NCI-H345 (cell line): ENCODE measurements around the gene KIAA1671.

Experiments
- DNase-seq: peaks from one replicate; lab custom pipeline; 2025; lab: John Stamatoyannopoulos, UW

Gene KIAA1671

DNA sequence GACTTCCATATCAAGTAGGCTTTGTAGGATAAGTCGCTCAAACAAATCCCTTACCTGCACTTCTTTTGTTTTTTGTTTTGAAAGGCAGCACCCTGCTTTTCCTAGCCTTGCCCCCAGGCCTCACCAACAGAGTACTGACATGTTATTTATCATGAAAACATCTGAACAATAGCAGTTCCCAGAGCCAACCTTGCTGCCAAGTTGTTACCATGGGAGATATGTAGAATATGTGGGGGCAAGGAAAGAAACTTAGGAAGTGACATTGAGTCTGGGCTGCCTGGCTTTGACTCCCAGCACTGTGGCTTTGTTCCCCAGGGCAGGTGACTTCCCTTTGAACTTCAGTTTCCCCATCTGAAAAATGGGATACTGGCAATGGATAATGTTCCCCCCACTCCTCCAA, 193.8 kb downstream of the KIAA1671 start:
- peak; percentile 24 for DNase-seq

DNA sequence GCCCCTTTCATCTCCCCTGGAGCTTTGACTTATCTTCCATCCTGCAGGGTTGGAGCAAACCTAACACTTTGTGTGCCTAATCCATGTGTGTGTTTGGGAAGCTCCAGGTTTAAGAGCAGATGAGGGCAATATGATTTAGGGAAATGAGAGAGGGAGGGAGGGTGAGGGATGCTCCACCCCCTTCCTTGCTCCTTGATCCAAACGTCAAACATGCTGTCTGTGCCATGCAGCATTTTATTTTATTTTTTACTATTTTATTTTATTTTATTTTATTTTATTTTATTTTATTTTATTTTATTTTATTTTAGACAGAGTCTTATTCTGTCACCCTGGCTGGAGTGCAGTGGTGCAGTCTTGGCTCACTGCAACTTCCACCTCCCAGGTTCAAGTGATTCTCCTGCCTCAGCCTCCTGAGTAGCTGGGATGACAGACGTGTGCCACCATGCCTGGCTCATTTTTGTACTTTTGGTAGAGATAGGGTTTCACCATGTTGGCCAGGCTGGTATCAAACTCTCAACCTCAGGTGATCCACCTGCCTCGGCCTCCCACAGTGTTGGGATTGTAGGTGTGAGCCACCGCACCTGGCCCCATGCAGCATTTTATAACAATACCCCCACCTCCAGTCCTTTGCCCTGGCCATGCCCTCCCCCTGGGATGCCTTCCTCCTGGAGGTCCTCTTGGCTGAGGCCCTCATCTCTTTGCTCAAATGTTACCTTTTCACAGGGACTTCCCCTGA, 194.6 kb downstream of the KIAA1671 start:
- DNase-seq, result no peak

DNA sequence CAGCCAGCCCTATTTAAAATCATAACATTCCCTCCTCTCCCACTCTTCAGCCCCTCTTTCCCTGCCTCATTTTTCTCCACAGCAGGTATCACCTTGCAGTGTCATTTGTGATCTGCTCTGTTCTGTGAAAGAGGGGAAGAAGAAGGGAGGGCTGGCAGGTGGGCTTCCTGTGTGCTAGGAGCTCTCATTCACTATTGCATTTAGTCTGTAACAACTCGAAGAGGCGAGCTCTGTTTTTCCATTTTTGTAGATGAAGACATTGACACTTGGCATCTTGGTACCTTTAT, 195.1 kb downstream of the KIAA1671 start:
- DNase-seq, result peak; percentile 9

DNA sequence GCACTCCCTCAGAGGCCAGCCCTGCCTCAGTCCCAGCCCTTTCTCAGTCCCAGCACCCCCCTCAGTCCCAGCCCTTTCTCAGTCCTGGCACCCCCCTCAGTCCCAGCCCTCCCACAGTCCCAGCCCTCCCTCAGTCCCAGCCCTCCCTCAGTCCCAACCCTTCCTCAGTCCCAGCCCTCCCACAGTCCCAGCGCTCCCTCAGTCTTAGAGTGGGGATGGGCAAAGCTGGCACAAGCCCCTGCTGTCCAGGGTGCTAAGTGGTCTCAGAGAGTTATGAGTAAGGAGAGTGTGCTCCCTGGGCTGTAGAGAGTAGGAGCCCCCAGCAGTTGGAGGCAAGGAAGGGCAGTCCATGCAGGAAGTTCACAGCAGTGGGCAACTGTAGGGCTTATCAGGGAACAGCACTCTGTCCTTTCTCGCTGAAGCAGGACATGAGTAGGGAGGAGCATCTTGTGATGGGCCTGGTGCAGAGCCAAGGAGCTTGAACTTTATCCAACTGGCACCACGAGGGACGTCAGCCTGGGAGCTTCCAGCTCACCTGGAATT, 195.7 kb downstream of the KIAA1671 start:
- DNase-seq, result no peak

DNA sequence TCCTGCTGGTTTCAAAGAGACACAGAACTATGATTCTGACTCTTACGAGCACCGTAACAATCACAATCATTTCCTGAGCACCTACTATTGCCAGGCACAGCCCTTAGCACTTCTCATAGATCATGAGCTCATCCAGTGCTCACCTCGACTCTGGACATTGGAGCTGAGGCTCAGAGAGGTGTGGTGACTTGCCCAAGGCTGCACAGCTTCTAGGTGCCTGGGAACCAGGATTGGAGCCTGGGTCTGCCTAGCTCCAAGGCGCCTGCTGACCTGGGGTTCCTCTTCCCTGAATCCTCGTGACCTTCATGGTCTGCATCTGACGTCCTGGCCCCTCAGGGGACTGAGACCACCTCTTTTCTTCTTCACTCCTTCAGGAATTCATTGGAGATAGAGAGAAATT, 196.5 kb downstream of the KIAA1671 start:
- DNase-seq, result no peak

DNA sequence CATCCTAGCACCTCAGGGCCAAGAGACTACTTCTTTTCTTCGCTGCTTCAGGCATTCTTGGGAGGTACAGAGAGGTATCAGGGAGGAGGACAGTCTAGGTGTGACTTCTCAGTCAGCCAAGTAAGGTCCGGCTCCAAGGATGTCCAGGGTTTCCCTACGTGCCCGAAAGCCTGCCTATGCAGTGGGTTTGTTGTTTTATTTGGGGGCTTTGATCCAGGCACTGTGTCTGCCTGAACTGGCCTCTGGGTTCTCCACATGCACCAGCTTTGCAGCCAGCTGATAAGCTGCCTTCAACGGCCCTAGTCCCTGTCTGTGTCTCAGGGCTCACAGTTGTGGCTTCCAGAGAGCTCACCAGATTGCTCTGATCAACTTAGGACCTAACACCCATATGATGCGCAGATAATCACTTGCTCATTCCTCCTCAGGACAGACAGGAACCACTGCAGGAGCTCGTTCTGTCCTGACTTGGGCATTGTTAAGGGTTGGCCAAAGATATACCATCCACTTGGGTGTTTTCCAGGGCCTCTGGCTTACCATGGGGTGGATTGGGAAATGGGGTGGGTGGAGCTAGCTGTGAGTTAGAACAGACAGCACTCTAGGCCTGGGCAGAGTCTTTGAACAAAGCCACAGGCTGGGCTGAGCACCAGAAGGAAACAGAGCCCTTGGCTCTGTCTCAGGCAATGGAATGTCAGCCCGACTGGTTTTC, 201.6 kb downstream of the KIAA1671 start:
- no peak for DNase-seq

DNA sequence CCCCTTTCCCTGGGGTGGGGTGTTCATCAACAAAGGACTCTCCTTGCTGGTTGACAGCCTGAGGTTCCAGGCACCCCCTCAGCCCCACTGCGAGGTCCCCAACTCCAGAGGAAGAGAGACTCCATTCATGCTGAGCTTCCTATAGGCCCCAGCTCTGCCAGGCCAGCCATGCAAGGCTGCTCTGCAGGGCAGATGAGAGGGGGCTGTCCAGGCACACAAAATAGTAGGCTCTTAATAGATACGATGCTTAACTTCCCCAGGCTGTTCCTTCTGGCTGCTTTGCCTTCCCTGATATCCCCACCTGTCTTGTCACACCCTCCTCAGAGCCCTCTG, 202.1 kb downstream of the KIAA1671 start:
- DNase-seq, result no peak

DNA sequence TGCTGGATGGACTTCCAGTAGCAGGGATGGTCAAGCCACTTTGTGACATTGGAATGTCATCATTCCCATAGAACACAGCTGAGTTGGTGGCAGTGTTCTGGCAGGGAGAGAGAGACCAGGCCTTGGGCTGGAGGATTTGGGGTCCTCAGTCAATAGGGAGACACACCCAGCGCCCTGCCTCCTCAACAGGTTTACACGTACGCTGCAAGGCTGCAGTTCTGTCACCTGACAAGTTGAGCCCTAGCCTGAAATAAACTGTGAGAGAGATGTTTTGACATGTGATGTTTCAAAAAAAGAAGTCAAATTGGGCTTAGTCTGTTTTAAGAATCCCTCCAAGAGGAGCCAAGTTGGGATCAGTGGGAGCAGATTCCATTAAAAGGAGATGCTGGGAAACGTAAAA, 204.2 kb downstream of the KIAA1671 start:
- DNase-seq, result no peak

DNA sequence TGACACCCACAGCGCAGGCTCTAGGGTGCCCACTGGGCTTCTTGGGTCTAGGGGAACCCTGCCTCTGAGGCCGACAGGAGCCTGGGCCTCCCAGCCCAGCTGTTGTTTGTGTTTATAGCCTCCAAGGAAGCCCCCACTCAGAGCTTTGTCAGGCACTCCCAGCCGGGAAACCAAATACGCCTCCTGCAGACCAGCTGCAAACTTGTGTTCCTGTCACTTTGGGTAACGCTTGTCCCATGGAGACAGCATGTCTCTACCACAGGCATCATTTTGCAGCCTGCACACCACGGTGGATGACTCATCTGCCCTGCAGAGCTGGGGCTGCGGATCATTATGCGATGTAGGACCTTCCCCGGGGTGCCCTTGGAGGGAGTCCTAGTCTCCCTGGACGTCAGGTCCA, 206.5 kb downstream of the KIAA1671 start:
- DNase-seq, result no peak

DNA sequence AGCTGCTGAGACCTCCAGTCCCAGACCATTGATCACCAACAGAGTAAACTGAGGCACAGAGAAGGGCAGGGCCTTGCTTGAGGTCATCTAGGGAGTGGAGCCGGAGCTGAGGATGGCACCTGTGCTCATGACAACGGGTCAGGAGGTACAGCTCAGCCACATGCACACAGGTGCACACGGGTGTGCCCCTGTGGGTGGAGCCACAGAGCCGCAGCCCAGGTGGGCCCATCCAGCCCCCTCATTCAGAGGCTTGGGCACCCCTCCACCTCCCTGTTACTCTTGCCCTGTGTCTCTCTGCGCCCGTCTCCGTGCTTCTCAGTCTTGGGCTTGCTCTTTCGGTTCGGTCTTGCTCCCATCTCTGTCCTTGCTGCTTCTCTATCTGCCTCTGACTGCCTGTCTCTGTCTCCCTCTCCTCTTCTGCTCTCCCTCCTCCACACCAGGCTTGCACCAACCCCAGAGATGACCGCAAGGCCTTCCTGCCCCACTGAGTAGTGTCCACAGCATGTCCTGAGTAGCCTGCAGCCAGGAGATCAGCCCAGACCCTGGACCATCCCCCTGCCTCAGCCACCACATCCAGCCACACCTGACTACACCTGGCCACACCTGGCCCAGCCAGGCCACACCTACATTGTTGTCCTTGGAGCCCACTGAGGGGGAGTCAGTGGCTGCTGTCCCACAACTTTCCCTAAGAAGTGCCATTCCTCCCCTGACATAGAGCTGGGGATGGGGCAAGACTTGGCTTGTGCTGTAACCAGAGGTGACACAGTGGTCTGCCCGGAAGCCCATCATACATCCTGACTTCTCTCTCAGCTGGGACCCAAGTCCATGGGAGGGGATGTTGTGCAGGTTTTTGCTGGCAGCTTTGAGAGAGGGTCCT, 207.8 kb downstream of the KIAA1671 start:
- DNase-seq, result no peak

DNA sequence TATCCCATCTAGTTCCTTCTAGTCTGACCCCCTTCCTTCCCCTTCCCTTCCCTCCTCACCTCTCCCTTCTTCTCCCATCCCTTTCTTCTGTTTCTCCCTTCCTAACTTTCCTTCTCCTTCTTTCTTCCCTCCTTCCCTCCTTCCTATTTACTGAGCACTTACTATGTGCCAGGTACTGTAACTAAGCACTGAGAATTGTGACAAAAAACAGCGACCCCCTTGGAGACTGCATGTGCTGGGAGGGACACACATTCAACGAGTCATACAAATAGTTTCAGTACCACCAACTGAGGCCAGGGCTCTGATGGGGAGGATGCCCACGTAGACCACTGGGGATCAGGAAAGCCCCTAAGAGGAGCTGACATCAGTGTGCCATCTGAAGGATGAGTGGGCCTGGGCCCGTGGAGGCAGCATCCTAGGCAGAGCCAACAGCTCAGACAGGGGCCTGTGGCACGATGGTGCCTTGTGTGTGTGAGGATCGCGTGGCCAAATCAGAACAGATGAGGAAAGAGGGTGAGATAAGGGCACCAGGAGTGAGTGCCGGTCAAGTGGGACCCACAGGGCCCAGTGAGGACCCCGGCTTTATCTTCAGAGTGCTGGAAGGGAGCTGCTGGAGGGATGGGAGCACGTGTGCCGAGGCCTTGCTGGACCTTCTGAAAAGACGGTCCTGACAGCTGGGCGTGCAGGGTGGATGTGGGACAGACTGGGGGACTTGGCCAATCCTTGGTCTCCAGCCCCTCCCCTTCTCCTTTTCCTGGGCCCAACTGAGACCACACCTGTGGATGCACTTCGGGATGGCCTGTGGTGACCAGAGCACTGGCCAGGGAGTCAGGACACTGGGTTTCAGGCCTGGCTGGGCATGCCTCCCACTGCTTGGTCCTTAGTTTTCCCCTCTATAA, 208.8 kb downstream of the KIAA1671 start:
- no peak for DNase-seq

DNA sequence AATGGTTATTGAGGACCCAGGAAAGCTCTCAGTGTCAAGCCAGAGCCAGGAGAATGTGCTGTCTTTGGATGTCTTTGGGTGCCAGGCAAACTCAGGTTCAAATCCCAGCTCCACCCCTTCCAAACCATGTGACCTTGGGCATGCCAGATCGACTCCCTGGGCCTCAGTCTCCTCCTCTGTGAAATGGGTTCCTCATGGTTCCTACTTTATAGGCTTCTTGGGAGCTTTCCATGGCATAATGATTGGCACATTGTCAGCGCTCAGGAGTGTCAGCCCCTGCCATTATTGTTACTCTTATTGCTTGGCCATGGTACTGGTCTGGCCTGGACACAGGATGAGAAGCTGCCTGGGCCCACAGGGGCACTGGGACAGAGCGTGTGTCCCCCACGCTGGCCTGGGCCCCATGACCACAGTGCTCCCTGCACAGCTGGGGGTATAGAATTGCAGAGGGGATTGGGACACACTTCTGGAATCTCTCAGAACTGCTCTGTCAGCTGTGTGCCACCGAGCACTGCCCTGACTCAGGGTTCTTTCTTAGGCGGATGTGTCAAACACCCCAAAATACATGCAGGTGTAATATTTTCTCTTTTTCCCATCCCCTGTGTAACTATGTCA, 209.5 kb downstream of the KIAA1671 start:
- DNase-seq, result no peak

DNA sequence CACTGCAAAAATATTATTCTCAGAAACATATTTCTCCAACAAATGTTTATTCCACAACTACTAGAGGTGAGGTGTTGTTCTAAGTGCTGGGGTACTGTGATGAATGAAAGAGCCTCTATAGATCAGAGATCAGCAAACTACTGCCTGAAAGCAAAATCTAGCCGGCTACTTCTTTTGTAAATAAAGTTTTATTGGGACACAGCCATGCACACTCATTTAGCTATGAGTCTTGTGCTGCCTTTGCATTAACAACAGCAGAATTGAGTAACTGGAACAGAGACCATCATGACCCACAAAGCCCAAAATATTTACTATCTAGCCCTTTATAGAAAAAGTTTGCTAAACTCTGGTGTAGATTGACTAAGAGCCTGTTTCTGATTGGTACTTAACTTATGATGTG, 210.0 kb downstream of the KIAA1671 start:
- DNase-seq, result no peak

DNA sequence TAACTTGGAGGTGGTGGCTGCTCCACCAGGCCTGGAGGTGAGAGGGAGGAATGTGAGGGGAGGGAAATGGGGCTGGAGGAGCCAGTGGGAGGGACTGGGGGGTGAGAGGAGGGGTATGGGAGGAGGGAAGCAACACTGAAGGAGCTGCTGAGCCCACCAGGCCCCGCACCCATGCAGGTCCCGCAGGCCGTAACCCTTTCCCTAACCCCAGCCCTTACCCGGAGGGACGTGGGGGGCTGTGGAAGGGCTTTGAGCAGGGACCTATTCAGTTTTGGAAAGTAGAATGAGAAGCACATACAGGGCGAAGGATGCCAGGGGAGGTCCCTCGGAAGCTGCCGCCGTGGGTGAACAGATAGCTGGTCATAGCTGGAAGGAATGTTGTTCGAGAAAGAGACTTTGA, 213.3 kb downstream of the KIAA1671 start:
- no peak for DNase-seq

DNA sequence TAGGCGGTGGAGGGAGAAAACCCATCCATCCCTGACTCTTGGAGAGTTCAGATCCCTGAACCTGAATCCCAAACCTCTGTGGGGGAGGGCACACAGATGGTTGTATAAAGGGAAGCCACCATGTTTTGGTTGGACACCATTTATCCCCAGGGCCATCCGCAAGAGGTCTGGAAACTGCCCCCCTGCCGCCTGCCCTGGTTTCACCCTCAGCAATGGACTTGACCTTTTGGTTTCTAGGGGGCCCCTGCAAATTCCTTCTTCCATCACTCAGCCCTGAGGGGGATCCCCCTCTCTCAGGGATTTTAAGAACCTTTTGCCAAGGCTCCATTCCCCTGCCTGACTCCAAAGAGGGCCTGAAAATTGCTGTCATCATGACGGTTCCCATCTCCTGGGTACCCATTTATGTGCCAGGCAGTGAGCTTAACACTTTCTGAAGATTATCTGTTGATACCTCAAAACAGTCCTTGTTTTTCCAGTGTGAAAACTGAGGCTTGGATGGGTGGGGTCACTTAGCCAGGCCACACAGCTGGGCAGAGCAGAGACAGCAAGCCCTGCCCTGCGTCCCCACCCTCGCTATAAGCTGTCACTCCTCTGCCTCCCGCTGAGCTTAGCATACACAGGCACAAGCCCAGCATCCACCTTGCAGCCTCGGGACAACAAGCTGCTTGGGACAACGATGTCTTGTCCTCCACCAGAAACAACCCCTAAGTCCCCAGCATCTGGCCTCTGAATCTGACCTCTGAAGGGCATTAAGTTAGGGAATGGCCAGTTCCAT, 213.9 kb downstream of the KIAA1671 start:
- no peak for DNase-seq

DNA sequence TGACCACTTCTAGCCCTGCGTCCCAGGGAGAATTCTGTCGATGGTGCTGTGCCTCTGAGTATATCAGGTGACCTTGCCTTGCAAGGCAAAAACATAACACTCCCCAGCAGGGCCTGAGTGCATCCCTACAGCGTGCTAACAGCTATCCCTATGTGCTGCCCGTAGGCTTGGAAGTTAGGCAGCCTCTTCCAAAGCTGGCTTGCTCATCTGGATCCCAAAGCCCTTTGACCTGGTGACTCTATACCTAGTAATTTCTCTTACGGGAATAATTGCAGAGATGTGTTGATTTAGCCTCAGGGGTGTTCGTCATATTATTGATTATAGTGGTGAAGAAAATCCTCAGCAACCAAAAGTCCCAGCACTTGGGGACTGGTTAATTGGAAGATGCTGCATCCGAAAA, 214.6 kb downstream of the KIAA1671 start:
- DNase-seq, result no peak

DNA sequence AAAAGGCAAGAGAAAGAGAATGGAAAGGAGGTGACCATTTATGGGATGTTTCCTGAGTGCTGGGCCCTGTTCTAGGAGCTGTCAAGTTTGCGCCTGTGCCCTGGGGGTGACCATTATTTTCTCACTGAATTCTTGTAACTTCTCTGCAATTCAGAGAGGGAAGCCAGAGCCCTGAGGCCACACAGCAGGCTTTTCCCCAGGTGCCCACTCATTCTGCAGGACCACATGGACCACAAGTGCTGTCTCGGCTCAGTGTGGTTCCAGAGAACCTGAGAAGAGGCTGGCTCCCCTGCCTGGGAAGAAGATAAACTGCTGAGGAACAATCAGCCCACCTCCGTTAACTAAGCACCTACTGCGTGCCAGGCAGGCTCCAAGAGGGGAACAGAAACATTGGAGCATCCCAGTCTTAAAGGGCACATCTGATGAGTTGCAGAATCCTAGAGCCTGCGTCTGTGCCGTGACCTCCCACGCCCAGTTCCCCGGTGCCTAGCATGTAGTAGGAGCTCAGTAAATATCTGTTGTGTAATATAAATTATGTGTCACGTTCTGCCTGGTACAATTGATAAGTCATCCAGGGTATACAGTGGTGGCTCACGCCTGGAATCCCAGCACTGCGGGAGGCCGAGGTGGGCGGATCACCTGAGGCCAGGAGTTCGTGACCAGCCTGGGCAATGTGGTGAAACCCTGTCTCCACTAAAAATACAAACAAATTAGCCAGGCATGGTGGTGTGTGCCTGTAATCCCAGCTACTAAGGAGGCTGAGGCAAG, 215.5 kb downstream of the KIAA1671 start:
- DNase-seq, result no peak

DNA sequence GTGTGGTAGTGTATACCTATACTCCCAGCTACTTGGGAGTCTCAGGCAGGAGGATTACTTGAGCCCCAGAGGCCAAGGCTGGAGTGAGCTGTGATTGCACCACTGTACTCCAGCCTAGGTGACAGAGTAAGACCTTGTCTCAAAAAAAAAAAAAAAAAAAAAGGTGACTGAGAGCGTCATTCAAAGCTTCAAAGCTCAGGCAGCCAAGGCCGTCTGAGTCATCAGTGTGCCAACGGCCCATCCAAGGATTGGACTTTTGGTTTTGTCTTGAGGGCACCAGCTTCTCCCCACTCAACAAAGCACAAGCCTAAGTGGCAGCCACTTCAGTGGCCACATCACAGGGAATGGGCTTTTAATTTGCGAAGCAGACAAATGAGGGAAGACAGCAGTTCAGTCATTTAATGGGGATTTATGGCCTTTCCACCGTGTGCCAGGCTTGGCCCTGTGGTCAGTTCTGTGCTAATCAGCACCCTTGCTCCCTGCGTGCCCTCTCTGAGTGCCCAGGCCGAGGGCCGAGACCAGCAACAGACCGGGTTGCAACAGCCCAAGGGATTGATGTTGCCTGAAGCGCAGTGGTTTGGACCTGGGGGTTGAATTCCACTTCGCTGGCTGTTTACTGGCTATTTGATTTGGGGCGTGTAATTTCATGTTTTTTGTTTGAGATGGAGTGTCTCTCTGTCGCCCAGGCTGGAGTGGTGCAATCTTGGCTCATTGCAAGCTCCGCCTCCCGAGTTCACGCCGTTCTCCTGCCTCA, 216.9 kb downstream of the KIAA1671 start:
- DNase-seq, result no peak

DNA sequence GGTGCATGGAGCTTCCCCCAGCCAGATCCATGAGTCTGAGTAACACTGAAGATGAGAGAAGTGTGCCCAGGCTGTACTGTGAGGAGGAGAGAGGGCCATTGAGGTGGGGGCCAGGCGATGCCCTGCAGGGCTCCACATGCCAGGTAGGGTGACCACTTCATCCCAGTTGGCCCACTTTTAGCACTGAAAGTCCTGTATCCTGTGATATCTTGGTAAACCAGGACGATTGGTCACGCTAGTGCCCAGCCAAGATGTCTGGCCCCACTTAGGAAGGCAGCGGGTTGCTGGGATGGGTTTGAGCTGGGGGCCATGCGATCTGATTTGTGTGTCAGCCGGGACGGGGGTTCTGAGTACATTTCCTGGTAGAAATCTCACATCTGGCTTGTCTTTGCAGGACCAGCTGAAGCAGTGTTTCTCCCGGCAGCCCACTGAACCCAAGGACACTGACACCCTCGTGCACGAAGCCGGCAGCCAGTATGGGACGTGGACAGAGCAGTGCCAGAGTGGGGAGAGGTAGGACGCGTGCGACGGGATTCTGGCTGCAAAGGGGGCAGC, 218.0 kb downstream of the KIAA1671 start:
- DNase-seq, result no peak
